OCI-LY7 (cell line): ENCODE measurements around the gene TGM2. TPM values are rescaled to one million over a fixed set of nuclear protein-coding genes. Genes with fewer than 3 reads are reported as not detected.
"Not testable (repeated sequence)": the region's sequence is repeated elsewhere in the genome, so short reads cannot be mapped to it uniquely, and the experiment has no call there.

Experiments
- BruUV-seq: library from RNA; stranded (reverse); fragments of 400-500 nt; replicated peaks from 2 replicates; lab custom pipeline; 2021; lab: Mats Ljungman, UMichigan
- CTCF ChIA-PET: fragments of 300-600 bp; sonication (Branson Sonifier 250); formaldehyde crosslinking; loops from one replicate; lab custom pipeline; 2022; ENCODE audit warnings: antibody characterized with exemption; ENCODE audit not compliant: unreplicated experiment; lab: Charles Lee
- POLR2A ChIA-PET: fragments of 300-600 bp; sonication (Branson Sonifier 250); formaldehyde crosslinking; loops from one replicate; lab custom pipeline; 2022; ENCODE audit warnings: antibody characterized with exemption; lab: Charles Lee
- DNase-seq: peaks from one replicate; pipeline ENCODE4 v3.0.0-alpha.2; 2015; ENCODE audit warnings: low spot score
- H2AFZ ChIP-seq: fragments of 200-600 bp; sonication (generic), shearing (Covaris generic); 2 replicates; pipeline ENCODE4 v1.6.1; 2014; ENCODE audit warnings: mild to moderate bottlenecking, antibody characterized with exemption, low read length, moderate library complexity
- H3K27ac ChIP-seq: fragments of 200-600 bp; sonication (generic); 2 replicates; pipeline ENCODE4 v1.5.1; 2014; ENCODE audit warnings: mixed run types, low read depth, mild to moderate bottlenecking, moderate library complexity, low read length, inconsistent platforms; ENCODE audit not compliant: poor library complexity, severe bottlenecking
- H3K36me3 ChIP-seq: fragments of 200-600 bp; sonication (generic); 2 replicates; pipeline ENCODE4 v1.6.1; 2014; ENCODE audit warnings: mild to moderate bottlenecking, antibody characterized with exemption, low read length, moderate library complexity, mixed read lengths; ENCODE audit not compliant: insufficient read depth
- H3K4me1 ChIP-seq: fragments of 200-600 bp; sonication (generic); 2 replicates; pipeline ENCODE4 v1.5.1; 2014; ENCODE audit warnings: mild to moderate bottlenecking, low read length; ENCODE audit not compliant: insufficient read depth, poor library complexity, severe bottlenecking
- H3K4me2 ChIP-seq: fragments of 200-600 bp; sonication (generic); 2 replicates; pipeline ENCODE4 v1.6.1; 2014; ENCODE audit warnings: mild to moderate bottlenecking, low read length
- H3K4me3 ChIP-seq: fragments of 200-600 bp; sonication (generic); 2 replicates; pipeline ENCODE4 v1.5.1; 2014; ENCODE audit warnings: mild to moderate bottlenecking, low read depth, low read length; ENCODE audit not compliant: poor library complexity, severe bottlenecking
- H3K79me2 ChIP-seq: fragments of 200-600 bp; sonication (generic); 2 replicates; pipeline ENCODE4 v1.6.1; 2016; ENCODE audit warnings: low read depth, mild to moderate bottlenecking, low read length, moderate library complexity, mixed read lengths; ENCODE audit not compliant: insufficient read depth
- H3K9me2 ChIP-seq: fragments of 200-600 bp; sonication (generic); 2 replicates; pipeline ENCODE4 v1.6.1; 2016; ENCODE audit warnings: mild to moderate bottlenecking, low read length, mixed read lengths; ENCODE audit not compliant: insufficient read depth
- H3K9me3 ChIP-seq: fragments of 200-600 bp; sonication (generic); 2 replicates; pipeline ENCODE4 v1.6.1; 2014; ENCODE audit warnings: mild to moderate bottlenecking, mixed run types, low read length, mixed read lengths
- H4K20me1 ChIP-seq: fragments of 200-600 bp; sonication (generic); 2 replicates; pipeline ENCODE4 v1.6.1; 2014; ENCODE audit warnings: mild to moderate bottlenecking, antibody characterized with exemption, low read length, moderate library complexity, mixed read lengths; ENCODE audit not compliant: insufficient read depth
- CTCF ChIP-seq: fragments of 200-600 bp; sonication (generic); conservative IDR thresholded peaks from 2 replicates; pipeline ENCODE4 v1.5.1; 2014; ENCODE audit warnings: mild to moderate bottlenecking, antibody characterized with exemption, low read length, moderate library complexity, mixed read lengths
- EZH2phosphoT487 ChIP-seq: fragments of 200-600 bp; sonication (generic); IDR thresholded peaks from 2 replicates; pipeline ENCODE4 v1.6.1; 2018; ENCODE audit warnings: low read depth, borderline replicate concordance, mild to moderate bottlenecking, mixed run types, antibody characterized with exemption, low read length, moderate library complexity, mixed read lengths
- intact Hi-C: fragments of 100-400 bp; cut with micrococcal nuclease; formaldehyde crosslinking; loops from one replicate; pipeline ENCODE4 v1.10.0; 2022; ENCODE audit not compliant: unreplicated experiment
- total RNA-seq, 2 experiments: library from RNA; depleted of rRNA in 1 of 2; stranded (reverse); fragments of >200 nt in 1 of 2; shearing (Covaris generic) in 1 of 2; gene quantifications; 2 replicates each; pipeline ENCODE4 v1.2.3, GENCODE V29; 2014 to 2022

The TGM2 gene
- total RNA-seq, 2 experiments from 2014 or later: not detected

DNA sequence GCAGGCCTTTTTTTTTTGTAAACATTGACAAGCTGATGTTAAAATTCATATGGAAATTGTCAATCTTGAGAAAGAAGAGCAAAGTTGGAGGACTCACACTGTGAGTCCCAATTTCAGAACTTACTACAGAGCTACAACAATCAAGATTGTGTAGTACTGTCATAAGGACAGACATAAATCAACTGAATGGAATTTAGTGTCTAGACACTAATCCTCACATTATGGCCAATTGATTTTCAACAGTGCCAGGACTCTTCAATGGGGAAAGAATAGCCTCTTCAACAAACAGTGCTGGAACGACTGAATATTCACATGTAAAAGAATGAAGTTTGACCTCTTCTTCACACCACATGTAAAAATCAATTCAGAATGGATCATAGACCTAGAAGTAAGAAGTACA, 60.8 kb downstream of the TGM2 start:
- POLR2A ChIA-PET: interaction anchor here (0.6 to 0.7 kb wide), 2 partner anchors 70 to 463 kb away, joined by 3 to 4 read pairs; no protein-coding TSS in a partner anchor
- no TSS peak for BruUV-seq
- Histone ChIP-seq H2AFZ (no peak overlapping the region), H3K79me2 (no peaks in the 10 kb centered on the region), H3K9me3 (peaks cover 13% of the 10 kb centered on the region; the same call in 1 of the 2 replicates), H3K4me2 (no peak overlapping the region), H3K27ac (no peak overlapping the region), H3K4me3 (no peak overlapping the region), H3K9me2 (no peaks in the 10 kb centered on the region), H3K36me3 (no peaks in the 10 kb centered on the region), H3K4me1 (no peaks in the 10 kb centered on the region), H4K20me1 (no peaks in the 10 kb centered on the region)
- DNase-seq: no peak
- CTCF ChIA-PET: no interaction called here
- TF ChIP-seq EZH2phosphoT487 (no peak), CTCF (no peak)
- intact Hi-C loops: no loop called here

DNA sequence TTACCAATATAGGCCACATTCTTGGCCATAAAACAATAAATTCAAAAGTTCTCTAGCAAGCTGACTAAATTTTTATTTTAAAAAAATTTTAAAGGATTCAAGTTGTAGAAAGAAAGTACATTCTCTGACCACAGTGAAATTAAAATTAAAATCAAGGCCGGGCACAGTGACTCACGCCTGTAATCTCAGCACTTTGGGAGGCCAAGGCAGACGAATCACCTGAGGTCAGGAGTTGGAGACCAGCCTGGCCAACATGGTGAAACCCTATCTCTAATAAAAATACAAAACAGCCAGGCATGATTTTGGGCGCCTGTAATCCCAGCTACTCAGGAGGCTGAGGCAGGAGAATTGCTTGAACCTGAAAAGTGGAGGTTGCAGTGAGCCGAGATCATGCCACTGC, 62.9 kb downstream of the TGM2 start:
- CTCF ChIA-PET, H3K9me2 ChIP-seq, H2AFZ ChIP-seq, H3K79me2 ChIP-seq, H3K4me2 ChIP-seq, POLR2A ChIA-PET, intact Hi-C loops, BruUV-seq, H4K20me1 ChIP-seq, H3K4me1 ChIP-seq, H3K27ac ChIP-seq, DNase-seq, H3K4me3 ChIP-seq, H3K36me3 ChIP-seq: not testable (repeated sequence)
- peaks cover 13% of the 10 kb centered on the region; the same call in 1 of the 2 replicates for H3K9me3 ChIP-seq

- intact Hi-C loops: no loop called here
- H3K4me3 ChIP-seq: no peak overlapping the region
These were observed 66.1 kb downstream of the TGM2 start for GRCh38 chr20:38098952-38099351.

More at GRCh38 chr20:38098952-38099351, 66.1 kb downstream of the TGM2 start:
- Histone ChIP-seq H3K27ac (no peak overlapping the region), H3K4me1 (peaks cover 21% of the 10 kb centered on the region), H3K9me2 (no peaks in the 10 kb centered on the region), H4K20me1 (no peaks in the 10 kb centered on the region), H3K4me2 (no peak overlapping the region), H3K9me3 (peaks cover 13% of the 10 kb centered on the region; the same call in 1 of the 2 replicates), H3K36me3 (peaks cover 2% of the 10 kb centered on the region; the same call in 1 of the 2 replicates), H2AFZ (no peak overlapping the region), H3K79me2 (no peaks in the 10 kb centered on the region)
- CTCF ChIA-PET: no interaction called here
- BruUV-seq: no TSS peak
- no peak for TF ChIP-seq CTCF
- no peak for TF ChIP-seq EZH2phosphoT487
- no peak for DNase-seq
- POLR2A ChIA-PET: interaction anchor here (0.6 kb wide), 1 partner anchor 581 kb away, joined by 3 read pairs; no protein-coding TSS in a partner anchor
